GM23338 (cell line): ENCODE measurements around the gene XPR1. TPM values are rescaled to one million over a fixed set of nuclear protein-coding genes. Genes with fewer than 3 reads are reported as not detected.

Experiments
- ATAC-seq: fragments of 200-7000 bp; cut with Tn5 transposase; 3 replicates; pipeline ENCODE4 v1.9.1; 2020
- DNase-seq: peaks from one replicate; pipeline ENCODE4 v3.0.0-alpha.2; 2015; ENCODE audit warnings: low spot score
- H2AFZ ChIP-seq: fragments of 200-600 bp; sonication (generic); 2 replicates; pipeline ENCODE4 v1.8.0; 2016; ENCODE audit warnings: antibody characterized with exemption, mild to moderate bottlenecking, moderate library complexity
- H3F3A ChIP-seq: fragments of 200-600 bp; sonication (generic); replicated peaks from 2 replicates; pipeline ENCODE4 v1.8.0; 2017; ENCODE audit warnings: antibody characterized with exemption, mixed run types, low read depth
- H3K27ac ChIP-seq: fragments of 200-600 bp; sonication (generic); 2 replicates; pipeline ENCODE4 v1.6.1; 2016; ENCODE audit warnings: low read depth
- H3K27me3 ChIP-seq: fragments of 200-600 bp; sonication (generic); 2 replicates; pipeline ENCODE4 v1.8.0; 2016; ENCODE audit warnings: mild to moderate bottlenecking, mixed run types, moderate library complexity; ENCODE audit not compliant: insufficient read depth
- H3K36me3 ChIP-seq: fragments of 200-600 bp; sonication (generic); 2 replicates; pipeline ENCODE4 v1.8.0; 2016; ENCODE audit warnings: mild to moderate bottlenecking; ENCODE audit not compliant: insufficient read depth
- H3K4me1 ChIP-seq: fragments of 200-600 bp; sonication (generic); 2 replicates; pipeline ENCODE4 v1.8.0; 2016; ENCODE audit warnings: mild to moderate bottlenecking, moderate library complexity; ENCODE audit not compliant: insufficient read depth
- H3K4me2 ChIP-seq: fragments of 200-600 bp; sonication (generic); 2 replicates; pipeline ENCODE4 v1.7.1; 2017; ENCODE audit warnings: mixed run types
- H3K4me3 ChIP-seq: fragments of 200-600 bp; sonication (generic); 2 replicates; pipeline ENCODE4 v1.6.1; 2016; ENCODE audit warnings: mixed run types
- H3K79me2 ChIP-seq: fragments of 200-600 bp; sonication (generic); replicated peaks from 2 replicates; pipeline ENCODE4 v1.8.0; 2017; ENCODE audit warnings: mild to moderate bottlenecking; ENCODE audit not compliant: insufficient read depth
- H3K9me2 ChIP-seq: fragments of 200-600 bp; sonication (generic); 2 replicates; pipeline ENCODE4 v1.8.0; 2017; ENCODE audit not compliant: insufficient read depth
- H4K20me1 ChIP-seq: fragments of 200-600 bp; sonication (generic); replicated peaks from 2 replicates; pipeline ENCODE4 v1.8.0; 2017; ENCODE audit warnings: mild to moderate bottlenecking; ENCODE audit not compliant: insufficient read depth
- H3K27ac Mint-ChIP-seq: 2 replicates; pipeline ENCODE4 v1.8.0; 2020; ENCODE audit warnings: inconsistent platforms, mild to moderate bottlenecking, moderate library complexity, mixed read lengths
- H3K27me3 Mint-ChIP-seq: 3 replicates; pipeline ENCODE4 v1.8.0; 2022; ENCODE audit warnings: low read depth, mild to moderate bottlenecking, moderate library complexity, mixed read lengths, inconsistent platforms; ENCODE audit not compliant: insufficient read depth, poor library complexity
- H3K36me3 Mint-ChIP-seq: 3 replicates; pipeline ENCODE4 v1.8.0; 2021; ENCODE audit warnings: low read depth, mild to moderate bottlenecking, inconsistent platforms, moderate library complexity, mixed read lengths
- H3K4me1 Mint-ChIP-seq: 3 replicates; pipeline ENCODE4 v1.8.0; 2020; ENCODE audit warnings: mild to moderate bottlenecking, inconsistent platforms, mixed read lengths
- H3K4me3 Mint-ChIP-seq: 3 replicates; pipeline ENCODE4 v1.8.0; 2021; ENCODE audit warnings: moderate library complexity, mild to moderate bottlenecking, inconsistent platforms, mixed read lengths
- H3K9me3 Mint-ChIP-seq: 3 replicates; pipeline ENCODE4 v1.8.0; 2020; ENCODE audit warnings: moderate library complexity, mild to moderate bottlenecking, inconsistent platforms, mixed read lengths
- EZH2 ChIP-seq: fragments of 200-600 bp; sonication (generic); IDR thresholded peaks from one replicate; pipeline ENCODE4 v1.8.0; 2017; ENCODE audit warnings: antibody characterized with exemption, mild to moderate bottlenecking, low read depth; ENCODE audit not compliant: unreplicated experiment
- EZH2phosphoT487 ChIP-seq: fragments of 200-600 bp; sonication (generic); IDR thresholded peaks from one replicate; pipeline ENCODE4 v1.8.1; 2018; ENCODE audit warnings: antibody characterized with exemption; ENCODE audit not compliant: unreplicated experiment
- JUNB ChIP-seq: IDR thresholded peaks from one replicate; pipeline ENCODE4 v1.6.1; 2016; ENCODE audit warnings: antibody characterized with exemption; ENCODE audit not compliant: unreplicated experiment
- STAT1 ChIP-seq: IDR thresholded peaks from one replicate; pipeline ENCODE4 v1.6.1; 2016; ENCODE audit warnings: antibody characterized with exemption; ENCODE audit not compliant: unreplicated experiment
- ZNF331 ChIP-seq: fragments of 250-450 bp; sonication (Bioruptor Pico); IDR thresholded peaks from 2 replicates; pipeline ENCODE4 v1.5.0; 2020; ENCODE audit warnings: low read depth, mild to moderate bottlenecking, moderate library complexity
- polyA plus RNA-seq: library from polyadenylated mRNA; unstranded; fragments of >200 nt; fragmentation: Nextera tagmentation; extraction: Ambion mirVana; gene quantifications from 2 replicates; pipeline ENCODE4 v1.2.1, GENCODE V29; 2016
- total RNA-seq: library from RNA; depleted of rRNA; stranded (reverse); fragments of >200 nt; shearing (Covaris generic); gene quantifications from 2 replicates; pipeline ENCODE4 v1.2.3, GENCODE V29; 2014
- TF ChIP-seq, protein P1 (sequence below): fragments of 250-450 bp; sonication (Bioruptor Pico); IDR thresholded peaks from 2 replicates; pipeline ENCODE4 v1.5.0; 2020; ENCODE audit warnings: mild to moderate bottlenecking, moderate library complexity
- TF ChIP-seq, protein P2 (sequence below), 2 experiments: fragments of 200-600 bp in 1 of 2; sonication (generic) in 1 of 2; conservative IDR thresholded peaks; 2 replicates each; pipeline versions ENCODE4 v1.5.1 to v1.6.1; 2016 to 2017; ENCODE audit warnings: antibody characterized with exemption in 2 of 2, low read depth in 2 of 2, mild to moderate bottlenecking in 2 of 2, moderate library complexity in 1 of 2
- TF ChIP-seq, protein P3 (sequence below): IDR thresholded peaks from one replicate; pipeline ENCODE4 v1.6.1; 2018; ENCODE audit warnings: antibody characterized with exemption; ENCODE audit not compliant: unreplicated experiment
- TF ChIP-seq, protein P4 (sequence below): IDR thresholded peaks from 2 replicates; pipeline ENCODE4 v1.6.1; 2016; ENCODE audit warnings: antibody characterized with exemption

Gene XPR1
- total and polyA plus RNA-seq, 2 experiments from 2014 or later: 9.3 to 38.1 TPM

DNA sequence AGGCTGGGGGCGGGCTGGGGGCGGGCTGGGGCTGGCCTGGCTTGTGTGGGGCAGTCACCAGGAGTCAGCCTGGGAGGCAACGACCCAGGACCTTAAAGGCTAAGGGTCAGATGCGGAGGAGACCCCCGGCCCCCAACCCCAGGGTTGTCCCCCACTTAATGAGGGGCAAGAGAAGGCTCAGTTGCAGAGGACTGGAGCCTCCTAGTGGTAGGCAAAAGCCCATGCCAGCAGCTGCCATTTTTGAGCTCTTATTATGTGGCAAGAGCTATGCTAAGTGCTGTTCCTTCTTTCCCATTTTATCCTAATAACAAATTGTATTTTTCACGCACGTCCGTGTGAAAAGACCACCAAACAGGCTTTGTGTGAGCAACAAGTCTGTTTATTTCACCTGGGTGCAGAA lies 288.9 kb downstream of the XPR1 start (continued):
- TF ChIP-seq, protein P1, sequence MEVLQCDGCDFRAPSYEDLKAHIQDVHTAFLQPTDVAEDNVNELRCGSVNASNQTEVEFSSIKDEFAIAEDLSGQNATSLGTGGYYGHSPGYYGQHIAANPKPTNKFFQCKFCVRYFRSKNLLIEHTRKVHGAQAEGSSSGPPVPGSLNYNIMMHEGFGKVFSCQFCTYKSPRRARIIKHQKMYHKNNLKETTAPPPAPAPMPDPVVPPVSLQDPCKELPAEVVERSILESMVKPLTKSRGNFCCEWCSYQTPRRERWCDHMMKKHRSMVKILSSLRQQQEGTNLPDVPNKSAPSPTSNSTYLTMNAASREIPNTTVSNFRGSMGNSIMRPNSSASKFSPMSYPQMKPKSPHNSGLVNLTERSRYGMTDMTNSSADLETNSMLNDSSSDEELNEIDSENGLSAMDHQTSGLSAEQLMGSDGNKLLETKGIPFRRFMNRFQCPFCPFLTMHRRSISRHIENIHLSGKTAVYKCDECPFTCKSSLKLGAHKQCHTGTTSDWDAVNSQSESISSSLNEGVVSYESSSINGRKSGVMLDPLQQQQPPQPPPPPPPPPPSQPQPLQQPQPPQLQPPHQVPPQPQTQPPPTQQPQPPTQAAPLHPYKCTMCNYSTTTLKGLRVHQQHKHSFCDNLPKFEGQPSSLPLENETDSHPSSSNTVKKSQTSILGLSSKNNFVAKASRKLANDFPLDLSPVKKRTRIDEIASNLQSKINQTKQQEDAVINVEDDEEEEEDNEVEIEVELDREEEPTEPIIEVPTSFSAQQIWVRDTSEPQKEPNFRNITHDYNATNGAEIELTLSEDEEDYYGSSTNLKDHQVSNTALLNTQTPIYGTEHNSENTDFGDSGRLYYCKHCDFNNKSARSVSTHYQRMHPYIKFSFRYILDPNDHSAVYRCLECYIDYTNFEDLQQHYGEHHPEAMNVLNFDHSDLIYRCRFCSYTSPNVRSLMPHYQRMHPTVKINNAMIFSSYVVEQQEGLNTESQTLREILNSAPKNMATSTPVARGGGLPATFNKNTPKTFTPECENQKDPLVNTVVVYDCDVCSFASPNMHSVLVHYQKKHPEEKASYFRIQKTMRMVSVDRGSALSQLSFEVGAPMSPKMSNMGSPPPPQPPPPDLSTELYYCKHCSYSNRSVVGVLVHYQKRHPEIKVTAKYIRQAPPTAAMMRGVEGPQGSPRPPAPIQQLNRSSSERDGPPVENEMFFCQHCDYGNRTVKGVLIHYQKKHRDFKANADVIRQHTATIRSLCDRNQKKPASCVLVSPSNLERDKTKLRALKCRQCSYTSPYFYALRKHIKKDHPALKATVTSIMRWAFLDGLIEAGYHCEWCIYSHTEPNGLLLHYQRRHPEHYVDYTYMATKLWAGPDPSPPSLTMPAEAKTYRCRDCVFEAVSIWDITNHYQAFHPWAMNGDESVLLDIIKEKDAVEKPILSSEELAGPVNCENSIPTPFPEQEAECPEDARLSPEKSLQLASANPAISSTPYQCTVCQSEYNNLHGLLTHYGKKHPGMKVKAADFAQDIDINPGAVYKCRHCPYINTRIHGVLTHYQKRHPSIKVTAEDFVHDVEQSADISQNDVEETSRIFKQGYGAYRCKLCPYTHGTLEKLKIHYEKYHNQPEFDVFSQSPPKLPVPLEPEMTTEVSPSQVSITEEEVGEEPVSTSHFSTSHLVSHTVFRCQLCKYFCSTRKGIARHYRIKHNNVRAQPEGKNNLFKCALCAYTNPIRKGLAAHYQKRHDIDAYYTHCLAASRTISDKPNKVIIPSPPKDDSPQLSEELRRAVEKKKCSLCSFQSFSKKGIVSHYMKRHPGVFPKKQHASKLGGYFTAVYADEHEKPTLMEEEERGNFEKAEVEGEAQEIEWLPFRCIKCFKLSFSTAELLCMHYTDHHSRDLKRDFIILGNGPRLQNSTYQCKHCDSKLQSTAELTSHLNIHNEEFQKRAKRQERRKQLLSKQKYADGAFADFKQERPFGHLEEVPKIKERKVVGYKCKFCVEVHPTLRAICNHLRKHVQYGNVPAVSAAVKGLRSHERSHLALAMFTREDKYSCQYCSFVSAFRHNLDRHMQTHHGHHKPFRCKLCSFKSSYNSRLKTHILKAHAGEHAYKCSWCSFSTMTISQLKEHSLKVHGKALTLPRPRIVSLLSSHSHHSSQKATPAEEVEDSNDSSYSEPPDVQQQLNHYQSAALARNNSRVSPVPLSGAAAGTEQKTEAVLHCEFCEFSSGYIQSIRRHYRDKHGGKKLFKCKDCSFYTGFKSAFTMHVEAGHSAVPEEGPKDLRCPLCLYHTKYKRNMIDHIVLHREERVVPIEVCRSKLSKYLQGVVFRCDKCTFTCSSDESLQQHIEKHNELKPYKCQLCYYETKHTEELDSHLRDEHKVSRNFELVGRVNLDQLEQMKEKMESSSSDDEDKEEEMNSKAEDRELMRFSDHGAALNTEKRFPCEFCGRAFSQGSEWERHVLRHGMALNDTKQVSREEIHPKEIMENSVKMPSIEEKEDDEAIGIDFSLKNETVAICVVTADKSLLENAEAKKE (CRISPR knock-in tag): no peak
- TF ChIP-seq EZH2phosphoT487: no peak
- TF ChIP-seq, protein P2, sequence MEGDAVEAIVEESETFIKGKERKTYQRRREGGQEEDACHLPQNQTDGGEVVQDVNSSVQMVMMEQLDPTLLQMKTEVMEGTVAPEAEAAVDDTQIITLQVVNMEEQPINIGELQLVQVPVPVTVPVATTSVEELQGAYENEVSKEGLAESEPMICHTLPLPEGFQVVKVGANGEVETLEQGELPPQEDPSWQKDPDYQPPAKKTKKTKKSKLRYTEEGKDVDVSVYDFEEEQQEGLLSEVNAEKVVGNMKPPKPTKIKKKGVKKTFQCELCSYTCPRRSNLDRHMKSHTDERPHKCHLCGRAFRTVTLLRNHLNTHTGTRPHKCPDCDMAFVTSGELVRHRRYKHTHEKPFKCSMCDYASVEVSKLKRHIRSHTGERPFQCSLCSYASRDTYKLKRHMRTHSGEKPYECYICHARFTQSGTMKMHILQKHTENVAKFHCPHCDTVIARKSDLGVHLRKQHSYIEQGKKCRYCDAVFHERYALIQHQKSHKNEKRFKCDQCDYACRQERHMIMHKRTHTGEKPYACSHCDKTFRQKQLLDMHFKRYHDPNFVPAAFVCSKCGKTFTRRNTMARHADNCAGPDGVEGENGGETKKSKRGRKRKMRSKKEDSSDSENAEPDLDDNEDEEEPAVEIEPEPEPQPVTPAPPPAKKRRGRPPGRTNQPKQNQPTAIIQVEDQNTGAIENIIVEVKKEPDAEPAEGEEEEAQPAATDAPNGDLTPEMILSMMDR (conservative IDR thresholded peaks at IDR 0.05; ENCODE audit: low read depth in 2 of 2): peak; percentile 61 to 73
- TF ChIP-seq EZH2: no peak

DNA sequence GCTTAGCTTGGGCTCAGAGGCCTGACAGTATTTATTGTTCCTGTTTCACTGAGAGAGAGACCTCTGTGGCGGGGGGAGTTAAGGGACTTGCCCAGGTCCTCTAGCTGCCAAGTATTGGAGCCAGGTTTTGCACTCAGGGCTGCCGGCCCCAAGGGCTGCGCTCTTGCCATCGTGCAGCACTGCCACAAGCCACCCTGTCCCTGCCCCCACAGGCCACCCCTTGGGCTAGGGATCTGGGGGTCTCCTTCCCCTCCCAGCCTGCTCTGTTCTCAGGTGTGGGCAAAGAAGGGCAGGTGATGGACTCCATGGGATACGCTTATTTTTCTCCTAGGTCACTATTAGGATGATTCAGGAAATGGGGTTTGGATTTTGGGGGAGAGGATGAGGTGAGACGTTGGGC lies 289.6 kb downstream of the XPR1 start:
- Histone ChIP-seq H3K79me2 (no peaks in the 10 kb centered on the region), H2AFZ (no peak overlapping the region), H4K20me1 (no peaks in the 10 kb centered on the region), H3K27ac (peak overlapping the region; percentile 68; the same call in 1 of the 2 replicates), H3K4me1 (peaks cover 44% of the 10 kb centered on the region), H3K4me2 (no peak overlapping the region), H3K4me3 (no peak overlapping the region), H3F3A (no peaks in the 10 kb centered on the region), H3K9me2 (peaks cover 6% of the 10 kb centered on the region; the same call in 1 of the 2 replicates), H3K27me3 (no peaks in the 10 kb centered on the region), H3K36me3 (no peaks in the 10 kb centered on the region)
- no peak overlapping the region for H3K4me3 Mint-ChIP-seq
- H3K4me1 Mint-ChIP-seq: peaks cover 64% of the 10 kb centered on the region
- no peaks in the 10 kb centered on the region; the same call in 2 of the 3 replicates for H3K9me3 Mint-ChIP-seq
- no peak for ATAC-seq
- peaks cover 12% of the 10 kb centered on the region for H3K27me3 Mint-ChIP-seq
- no peaks in the 10 kb centered on the region for H3K36me3 Mint-ChIP-seq
- peak overlapping the region; percentile 79 for H3K27ac Mint-ChIP-seq
- DNase-seq: no peak
- TF ChIP-seq JUNB: no peak
- TF ChIP-seq EZH2: no peak
- TF ChIP-seq ZNF331 (CRISPR knock-in tag): no peak
- TF ChIP-seq, protein P2 (conservative IDR thresholded peaks at IDR 0.05; ENCODE audit: low read depth in 2 of 2): no peak
- TF ChIP-seq, protein P3, sequence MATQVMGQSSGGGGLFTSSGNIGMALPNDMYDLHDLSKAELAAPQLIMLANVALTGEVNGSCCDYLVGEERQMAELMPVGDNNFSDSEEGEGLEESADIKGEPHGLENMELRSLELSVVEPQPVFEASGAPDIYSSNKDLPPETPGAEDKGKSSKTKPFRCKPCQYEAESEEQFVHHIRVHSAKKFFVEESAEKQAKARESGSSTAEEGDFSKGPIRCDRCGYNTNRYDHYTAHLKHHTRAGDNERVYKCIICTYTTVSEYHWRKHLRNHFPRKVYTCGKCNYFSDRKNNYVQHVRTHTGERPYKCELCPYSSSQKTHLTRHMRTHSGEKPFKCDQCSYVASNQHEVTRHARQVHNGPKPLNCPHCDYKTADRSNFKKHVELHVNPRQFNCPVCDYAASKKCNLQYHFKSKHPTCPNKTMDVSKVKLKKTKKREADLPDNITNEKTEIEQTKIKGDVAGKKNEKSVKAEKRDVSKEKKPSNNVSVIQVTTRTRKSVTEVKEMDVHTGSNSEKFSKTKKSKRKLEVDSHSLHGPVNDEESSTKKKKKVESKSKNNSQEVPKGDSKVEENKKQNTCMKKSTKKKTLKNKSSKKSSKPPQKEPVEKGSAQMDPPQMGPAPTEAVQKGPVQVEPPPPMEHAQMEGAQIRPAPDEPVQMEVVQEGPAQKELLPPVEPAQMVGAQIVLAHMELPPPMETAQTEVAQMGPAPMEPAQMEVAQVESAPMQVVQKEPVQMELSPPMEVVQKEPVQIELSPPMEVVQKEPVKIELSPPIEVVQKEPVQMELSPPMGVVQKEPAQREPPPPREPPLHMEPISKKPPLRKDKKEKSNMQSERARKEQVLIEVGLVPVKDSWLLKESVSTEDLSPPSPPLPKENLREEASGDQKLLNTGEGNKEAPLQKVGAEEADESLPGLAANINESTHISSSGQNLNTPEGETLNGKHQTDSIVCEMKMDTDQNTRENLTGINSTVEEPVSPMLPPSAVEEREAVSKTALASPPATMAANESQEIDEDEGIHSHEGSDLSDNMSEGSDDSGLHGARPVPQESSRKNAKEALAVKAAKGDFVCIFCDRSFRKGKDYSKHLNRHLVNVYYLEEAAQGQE: no peak
- TF ChIP-seq EZH2phosphoT487: no peak
- no peak for TF ChIP-seq STAT1
- TF ChIP-seq, protein P4, sequence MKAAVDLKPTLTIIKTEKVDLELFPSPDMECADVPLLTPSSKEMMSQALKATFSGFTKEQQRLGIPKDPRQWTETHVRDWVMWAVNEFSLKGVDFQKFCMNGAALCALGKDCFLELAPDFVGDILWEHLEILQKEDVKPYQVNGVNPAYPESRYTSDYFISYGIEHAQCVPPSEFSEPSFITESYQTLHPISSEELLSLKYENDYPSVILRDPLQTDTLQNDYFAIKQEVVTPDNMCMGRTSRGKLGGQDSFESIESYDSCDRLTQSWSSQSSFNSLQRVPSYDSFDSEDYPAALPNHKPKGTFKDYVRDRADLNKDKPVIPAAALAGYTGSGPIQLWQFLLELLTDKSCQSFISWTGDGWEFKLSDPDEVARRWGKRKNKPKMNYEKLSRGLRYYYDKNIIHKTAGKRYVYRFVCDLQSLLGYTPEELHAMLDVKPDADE: no peak
